ENCODE data around the gene TIGIT.

The TIGIT gene

GRCh38 chr3:114356066-114356465, 62.2 kb downstream of the TIGIT start:
- DNase-seq: no peak

- no peak for DNase-seq
These were observed 62.7 kb downstream of the TIGIT start for GRCh38 chr3:114356525-114356924.
